BLaER1 (cell line): ENCODE data around the gene POLR3E.
"Not testable (repeated sequence)": the region's sequence is repeated elsewhere in the genome, so short reads cannot be mapped to it uniquely, and the experiment has no call there.

Source experiments
- H3K27ac ChIP-seq: shearing (Covaris generic); formaldehyde crosslinking; 2 replicates; pipeline ENCODE4 v1.8.1; 2022
- H3K27me3 ChIP-seq: shearing (Covaris generic); formaldehyde crosslinking; 2 replicates; pipeline ENCODE4 v1.8.1; 2022
- H3K36me3 ChIP-seq: shearing (Covaris generic); formaldehyde crosslinking; 2 replicates; pipeline ENCODE4 v1.8.1; 2022
- H3K4me1 ChIP-seq: shearing (Covaris generic); formaldehyde crosslinking; 2 replicates; pipeline ENCODE4 v1.8.1; 2022
- H3K4me2 ChIP-seq: shearing (Covaris generic); formaldehyde crosslinking; 2 replicates; pipeline ENCODE4 v1.8.1; 2022
- H3K4me3 ChIP-seq: shearing (Covaris generic); formaldehyde crosslinking; 2 replicates; pipeline ENCODE4 v1.8.1; 2022
- H3K9ac ChIP-seq: shearing (Covaris generic); formaldehyde crosslinking; 2 replicates; pipeline ENCODE4 v1.8.1; 2022
- H3K9me3 ChIP-seq: shearing (Covaris generic); formaldehyde crosslinking; 2 replicates; pipeline ENCODE4 v1.8.1; 2022
- H4K20me1 ChIP-seq: shearing (Covaris generic); formaldehyde crosslinking; 2 replicates; pipeline ENCODE4 v1.8.1; 2022
- Cebpa-rat ChIP-seq: shearing (Covaris generic); IDR thresholded peaks from 2 replicates; pipeline ENCODE4 v1.8.1; 2022

Gene POLR3E

DNA sequence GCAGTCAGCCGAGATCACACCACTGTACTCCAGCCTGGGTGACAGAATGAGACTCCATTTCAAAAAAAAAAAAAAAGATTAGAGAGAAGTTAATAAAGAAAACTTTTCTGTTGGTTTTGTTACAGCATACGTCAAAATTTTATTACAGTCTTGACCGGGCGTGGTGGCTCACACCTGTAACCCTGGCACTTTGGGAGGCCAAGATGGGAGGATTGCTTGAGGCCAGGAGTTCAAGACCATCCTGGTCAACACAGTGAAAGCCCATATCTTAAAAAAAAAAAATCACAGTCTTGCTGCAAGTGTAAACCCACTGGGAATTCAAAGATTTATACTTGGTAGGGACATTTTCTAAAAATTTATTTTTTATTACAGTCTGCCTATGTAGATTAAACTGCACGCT, 6.2 kb upstream of the POLR3E start:
- Histone ChIP-seq H3K4me3 (no peak overlapping the region), H3K4me1 (peaks cover 5% of the 10 kb centered on the region), H3K36me3 (peaks cover 10% of the 10 kb centered on the region), H3K4me2 (no peak overlapping the region), H3K27me3 (no peaks in the 10 kb centered on the region), H3K9me3 (no peaks in the 10 kb centered on the region), H4K20me1 (no peaks in the 10 kb centered on the region), H3K27ac (no peak overlapping the region), H3K9ac (no peak overlapping the region)
- TF ChIP-seq Cebpa-rat: no peak

DNA sequence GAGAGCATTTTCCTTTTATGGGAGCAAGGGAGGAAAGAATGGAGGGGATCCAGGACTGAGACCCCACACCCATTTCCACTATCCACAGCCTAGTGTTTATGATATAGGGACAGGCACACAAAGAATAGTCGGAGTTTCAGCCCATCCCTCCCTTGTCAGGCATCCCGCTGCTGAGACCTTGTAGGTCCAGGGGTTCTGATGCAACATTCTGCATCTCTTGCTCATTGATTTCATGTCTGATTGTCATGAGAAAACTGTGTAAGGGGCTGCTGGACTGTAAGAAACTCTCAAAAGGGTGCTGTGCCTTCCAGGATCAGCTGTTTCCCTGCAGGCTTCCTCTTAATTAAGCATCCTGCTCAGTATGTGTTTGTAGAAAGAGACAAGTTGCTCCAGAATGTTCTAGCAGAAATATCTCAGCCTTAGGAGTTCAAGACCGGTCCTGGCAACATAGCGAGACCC, 5.3 kb upstream of the POLR3E start:
- H3K27ac ChIP-seq: 0 out of 2 replicates have a peak overlapping the region, but pooled peaks have one; percentile 26
- no peaks in the 10 kb centered on the region for H4K20me1 ChIP-seq
- H3K9ac ChIP-seq: no peak overlapping the region
- H3K36me3 ChIP-seq: peaks cover 6% of the 10 kb centered on the region; the same call in 1 of the 2 replicates
- H3K4me3 ChIP-seq: no peak overlapping the region
- H3K4me2 ChIP-seq: no peak overlapping the region
- no peak for TF ChIP-seq Cebpa-rat
- H3K9me3 ChIP-seq: no peaks in the 10 kb centered on the region
- peaks cover 9% of the 10 kb centered on the region for H3K4me1 ChIP-seq
- no peaks in the 10 kb centered on the region for H3K27me3 ChIP-seq

DNA sequence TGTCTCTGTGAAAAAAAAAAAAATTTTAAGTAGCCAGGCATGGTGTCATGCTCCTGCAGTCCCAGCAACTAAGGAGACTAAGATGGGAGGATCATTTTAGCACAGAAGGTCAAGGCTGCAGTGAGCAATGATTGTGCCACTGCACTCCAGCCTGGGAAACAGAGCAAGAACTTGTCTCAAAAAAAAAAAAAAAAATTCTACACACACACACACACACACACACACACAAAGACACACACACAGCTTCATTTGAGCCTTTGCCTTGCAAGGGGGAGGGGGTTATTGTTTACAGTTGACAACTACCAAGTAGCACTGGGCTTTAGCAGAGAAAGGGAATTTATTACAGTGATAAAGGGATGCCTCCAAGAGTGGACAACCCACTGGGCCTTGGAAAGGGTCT, 4.9 kb upstream of the POLR3E start:
- TF ChIP-seq Cebpa-rat: no peak
- Histone ChIP-seq H3K9me3 (no peaks in the 10 kb centered on the region), H3K27ac (no peak overlapping the region), H3K27me3 (no peaks in the 10 kb centered on the region), H3K9ac (no peak overlapping the region), H3K36me3 (0 out of 2 replicates have a peak, but pooled peaks cover 2% of the 10 kb centered on the region), H4K20me1 (no peaks in the 10 kb centered on the region; the same call in 1 of the 2 replicates), H3K4me1 (peaks cover 9% of the 10 kb centered on the region), H3K4me2 (no peak overlapping the region), H3K4me3 (no peak overlapping the region)

DNA sequence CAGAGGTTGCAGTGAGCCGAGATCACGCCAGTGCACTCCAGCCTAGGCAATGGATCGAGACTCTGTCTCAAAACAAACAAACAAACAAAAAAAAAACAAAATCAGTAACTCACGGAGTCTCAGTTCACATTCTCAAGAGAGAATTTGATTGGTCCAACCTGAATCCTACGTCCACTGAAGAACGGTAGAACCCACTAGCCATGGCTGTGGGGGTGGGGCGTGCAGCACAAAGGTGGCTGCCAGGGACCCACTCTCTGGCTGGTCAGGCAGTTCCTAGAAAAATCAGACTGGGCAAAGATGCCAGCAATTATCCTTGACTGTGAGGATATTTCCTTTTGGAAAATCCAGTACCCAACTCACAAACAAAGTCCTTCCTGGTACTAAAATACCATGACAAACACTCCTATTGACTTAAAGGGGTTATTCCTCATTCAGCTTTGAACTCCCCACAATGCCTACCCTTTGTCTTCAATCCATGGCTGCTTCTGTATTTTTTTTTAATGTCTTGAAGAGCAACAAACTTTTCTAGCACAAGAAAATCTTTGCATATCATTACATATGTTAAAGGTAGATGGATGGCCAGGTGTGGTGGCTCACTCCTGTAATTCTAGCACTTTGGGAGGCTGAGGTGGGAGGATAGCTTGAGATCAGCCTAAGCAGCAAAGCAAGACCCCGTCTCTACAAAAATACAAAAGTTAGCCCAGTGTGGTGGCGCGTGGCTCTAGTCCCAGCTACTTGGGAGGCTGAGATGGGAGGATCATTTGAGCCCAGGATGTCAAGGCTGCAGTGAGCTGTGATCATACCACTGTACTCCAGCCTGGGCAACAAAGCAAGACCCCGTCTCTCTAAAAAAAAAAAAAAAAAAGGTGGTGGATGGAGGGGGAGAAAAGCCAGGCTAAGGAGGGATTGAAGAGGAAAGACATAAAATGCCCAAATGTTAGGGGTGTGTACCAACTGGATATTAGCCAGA, 3.8 kb upstream of the POLR3E start:
- Histone ChIP-seq H3K4me1 (peaks cover 10% of the 10 kb centered on the region), H3K27ac (no peak overlapping the region), H4K20me1 (peaks cover 11% of the 10 kb centered on the region), H3K9me3 (no peaks in the 10 kb centered on the region), H3K36me3 (no peaks in the 10 kb centered on the region), H3K27me3 (no peaks in the 10 kb centered on the region), H3K4me2 (no peak overlapping the region), H3K9ac (no peak overlapping the region), H3K4me3 (no peak overlapping the region)
- TF ChIP-seq Cebpa-rat: no peak

DNA sequence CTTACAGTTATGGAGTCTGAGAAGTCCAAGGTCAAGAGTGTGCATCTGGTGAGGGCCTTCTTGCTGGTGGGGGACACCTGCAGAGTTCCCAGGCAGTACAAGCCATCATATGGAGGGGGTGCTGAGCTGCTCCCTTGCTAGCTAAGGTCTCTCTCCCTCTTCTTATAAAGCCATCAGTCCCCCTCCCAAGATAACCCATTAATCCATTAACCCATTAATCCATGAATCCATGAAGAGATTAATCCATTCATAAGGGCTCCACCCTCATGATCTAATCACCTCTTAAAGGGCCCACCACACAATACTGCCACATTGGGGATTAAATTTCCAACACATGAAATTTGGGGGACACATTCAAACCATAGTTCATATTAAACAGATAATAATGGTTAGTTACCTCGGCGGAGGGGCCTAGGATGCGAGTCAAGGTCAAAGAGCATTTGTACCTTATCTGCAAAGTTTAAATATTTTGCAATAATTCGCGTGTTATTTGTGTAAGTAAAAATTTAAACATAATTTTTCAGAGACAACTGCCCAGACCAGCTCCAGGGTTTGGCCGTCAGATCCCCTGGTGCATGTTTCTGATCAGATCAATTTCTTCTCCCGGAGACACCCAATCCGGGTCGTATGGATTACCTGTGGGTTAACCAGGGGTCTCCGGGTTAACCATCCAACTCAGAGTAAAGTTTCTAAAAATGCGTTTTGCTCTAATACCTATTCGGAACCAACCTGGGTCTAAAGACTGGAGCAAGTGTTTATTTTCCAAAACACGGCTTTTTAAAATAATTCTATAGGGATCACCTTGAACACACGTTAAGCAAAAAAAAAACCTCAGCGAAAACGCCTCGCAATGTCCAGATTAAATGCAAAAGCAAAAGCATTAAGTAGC, 740 bp upstream of the POLR3E start:
- Histone ChIP-seq H3K27ac (0 out of 2 replicates have a peak overlapping the region, but pooled peaks have one; percentile 35), H3K27me3 (no peaks in the 10 kb centered on the region), H3K4me3 (peak overlapping the region; percentile 97), H4K20me1 (peaks cover 41% of the 10 kb centered on the region), H3K9ac (peak overlapping the region; percentile 82), H3K4me1 (peaks cover 37% of the 10 kb centered on the region), H3K36me3 (peaks cover 15% of the 10 kb centered on the region), H3K4me2 (peak overlapping the region; percentile 89), H3K9me3 (no peaks in the 10 kb centered on the region)
- no peak for TF ChIP-seq Cebpa-rat

DNA sequence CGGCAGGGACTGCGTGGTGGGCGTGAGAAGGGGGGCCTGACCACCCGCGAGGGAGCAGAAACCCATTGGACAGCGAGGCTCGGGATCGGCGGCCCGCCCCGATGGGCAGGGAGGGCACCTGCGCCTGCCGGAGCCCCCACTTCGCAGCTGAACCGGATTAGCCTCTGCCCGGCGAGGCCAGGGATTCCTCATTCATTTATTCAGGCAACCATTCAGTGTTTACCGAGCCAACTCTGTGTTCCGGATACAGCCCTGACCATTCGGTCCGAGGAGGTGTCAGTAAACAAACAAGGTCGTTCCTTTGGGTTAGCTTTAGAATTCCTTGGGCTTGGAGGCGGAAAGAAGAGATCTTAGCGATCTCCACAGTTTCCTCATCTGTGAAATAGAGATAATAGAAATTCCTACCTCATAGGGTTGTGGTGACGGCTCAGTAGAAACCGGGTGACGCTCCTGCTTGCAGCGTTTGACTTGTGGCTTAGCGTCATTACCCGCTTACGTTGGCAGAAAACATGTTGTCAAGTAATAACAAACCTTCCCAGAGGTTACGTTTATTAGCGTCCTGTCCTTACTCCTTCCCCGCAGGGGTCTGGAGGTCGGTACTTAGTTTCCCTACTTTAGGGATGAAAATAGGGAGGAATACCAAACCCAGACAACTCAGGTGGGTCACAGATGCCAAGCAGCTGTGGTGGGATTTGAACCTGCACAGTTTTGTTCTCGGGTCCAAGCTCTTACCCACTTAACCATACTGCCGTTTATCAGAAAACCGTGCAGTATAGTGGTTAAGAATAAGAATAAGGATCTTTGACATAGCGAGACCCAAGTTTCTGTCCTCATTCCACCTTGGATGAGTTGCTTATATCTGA, 893 bp downstream of the POLR3E start:
- H3K9me3 ChIP-seq: no peaks in the 10 kb centered on the region
- H3K27ac ChIP-seq: peak overlapping the region; percentile 94
- no peak for TF ChIP-seq Cebpa-rat
- peak overlapping the region; percentile 93 for H3K9ac ChIP-seq
- H3K27me3 ChIP-seq: no peaks in the 10 kb centered on the region
- H3K4me3 ChIP-seq: peak overlapping the region; percentile 97
- H3K36me3 ChIP-seq: peaks cover 31% of the 10 kb centered on the region
- peaks cover 42% of the 10 kb centered on the region for H3K4me1 ChIP-seq
- H4K20me1 ChIP-seq: peaks cover 58% of the 10 kb centered on the region
- peak overlapping the region; percentile 88 for H3K4me2 ChIP-seq

DNA sequence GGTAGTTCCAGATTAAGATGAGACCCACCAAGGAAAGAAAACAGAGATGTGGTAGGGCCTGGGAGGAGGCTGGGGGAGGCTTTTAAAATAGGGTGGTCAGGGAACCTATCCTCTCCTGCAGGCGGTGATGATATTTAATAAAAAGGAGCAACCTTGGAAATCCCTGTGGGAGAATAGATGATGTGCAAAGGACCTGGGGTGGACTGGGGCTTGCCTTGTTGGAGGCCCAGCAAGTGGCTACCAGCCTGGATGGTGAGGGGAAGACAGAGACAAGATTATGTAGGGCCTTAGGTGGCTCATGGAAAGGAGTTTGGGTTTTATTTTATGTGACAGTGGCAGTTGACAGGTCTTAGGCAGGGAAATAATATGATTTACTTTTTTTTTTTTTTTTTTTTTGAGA, 1.8 kb downstream of the POLR3E start:
- no peak overlapping the region for H3K27ac ChIP-seq
- peaks cover 41% of the 10 kb centered on the region for H3K36me3 ChIP-seq

DNA sequence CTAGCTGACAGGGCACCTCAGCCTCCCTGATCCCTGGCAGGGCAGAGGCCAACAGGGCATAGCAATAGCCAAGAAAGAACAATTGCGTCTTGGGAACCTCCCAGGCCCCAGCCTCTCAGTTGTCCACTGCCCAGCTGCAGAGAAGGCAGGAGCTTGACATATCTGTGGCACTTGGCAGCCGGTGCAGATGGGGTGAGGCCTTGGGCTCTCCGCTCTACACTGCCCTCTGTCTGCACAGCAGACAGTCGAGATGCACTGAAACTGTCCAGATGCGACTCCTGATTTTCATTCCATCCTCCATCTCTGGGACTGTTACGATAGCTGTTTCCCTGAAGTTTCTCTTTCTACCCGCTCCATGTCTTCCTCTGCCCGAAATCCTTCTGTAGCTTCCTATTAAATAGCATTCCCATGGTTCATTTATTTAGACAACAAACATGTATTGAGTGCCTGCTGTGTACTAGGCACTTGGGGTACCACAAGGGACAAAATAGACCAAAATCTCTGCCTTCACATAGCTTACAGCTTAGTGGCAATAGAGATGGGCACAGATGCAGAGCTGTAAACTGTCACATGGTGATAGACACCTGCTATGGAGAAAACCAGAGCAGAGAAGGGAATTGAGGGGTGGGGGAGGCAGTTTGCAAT, 3.3 kb downstream of the POLR3E start:
- Histone ChIP-seq H3K27ac (no peak overlapping the region), H3K36me3 (peaks cover 56% of the 10 kb centered on the region), H3K4me2 (peak overlapping the region; percentile 34), H4K20me1 (peaks cover 82% of the 10 kb centered on the region), H3K9me3 (no peaks in the 10 kb centered on the region), H3K4me3 (no peak overlapping the region), H3K4me1 (peaks cover 42% of the 10 kb centered on the region), H3K9ac (no peak overlapping the region), H3K27me3 (no peaks in the 10 kb centered on the region)
- no peak for TF ChIP-seq Cebpa-rat

More for the DNA sequence above, 1.8 kb downstream of the POLR3E start:
- H3K4me1 ChIP-seq: peaks cover 42% of the 10 kb centered on the region
- no peaks in the 10 kb centered on the region for H3K27me3 ChIP-seq
- peaks cover 67% of the 10 kb centered on the region for H4K20me1 ChIP-seq
- H3K9me3 ChIP-seq: no peaks in the 10 kb centered on the region
- TF ChIP-seq Cebpa-rat: no peak
- H3K9ac ChIP-seq: 0 out of 2 replicates have a peak overlapping the region, but pooled peaks have one; percentile 93
- H3K4me3 ChIP-seq: peak overlapping the region; percentile 97; the same call in 1 of the 2 replicates
- H3K4me2 ChIP-seq: peak overlapping the region; percentile 88

DNA sequence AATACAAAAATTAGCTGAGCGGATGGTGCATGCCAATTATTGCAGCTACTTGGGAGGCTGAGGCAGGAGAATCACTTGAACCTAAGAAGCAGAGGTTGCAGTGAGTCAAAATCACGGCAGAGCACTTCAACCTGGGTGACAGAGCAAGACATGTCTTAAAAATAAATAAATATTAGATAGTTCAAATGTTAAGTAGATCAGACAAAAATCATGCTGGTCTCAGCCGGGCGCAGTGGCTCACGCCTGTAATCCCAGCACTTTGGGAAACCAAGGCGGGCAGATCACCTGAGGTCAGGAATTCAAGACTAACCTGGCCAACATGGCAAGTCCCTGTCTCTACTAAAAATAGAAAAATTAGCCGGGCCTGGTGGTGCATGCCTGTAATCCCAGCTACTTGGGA, 4.2 kb downstream of the POLR3E start:
- not testable (repeated sequence) for H3K9me3 ChIP-seq, H3K4me2 ChIP-seq, H3K9ac ChIP-seq, H3K27me3 ChIP-seq, H3K27ac ChIP-seq, H3K4me3 ChIP-seq
- peaks cover 34% of the 10 kb centered on the region for H3K4me1 ChIP-seq
- peaks cover 91% of the 10 kb centered on the region for H4K20me1 ChIP-seq
- peaks cover 65% of the 10 kb centered on the region for H3K36me3 ChIP-seq
